GM12878 (cell line): Measurements from ENCODE around the gene PCSK6. TPM values are rescaled to one million over a fixed set of nuclear protein-coding genes. Genes with fewer than 3 reads are reported as not detected.

Experiments
- ATAC-seq: fragments of 200-7000 bp; cut with Tn5 transposase; 3 replicates; pipeline ENCODE4 v1.9.1; 2020; ENCODE audit warnings: mild to moderate bottlenecking, moderate library complexity
- BruUV-seq: library from RNA; stranded (reverse); fragments of 400-500 nt; replicated peaks from 2 replicates; lab custom pipeline; 2021; lab: Mats Ljungman, UMichigan
- CTCF ChIA-PET: fragments of 300-600 bp; sonication (Branson Sonifier 250); formaldehyde crosslinking; extraction: SDS; loops from one replicate; lab custom pipeline; 2021; ENCODE audit warnings: inconsistent platforms; lab: Yijun Ruan, JAX
- POLR2A ChIA-PET: fragments of 350-600 bp; formaldehyde crosslinking; extraction: SDS; loops from one replicate; lab custom pipeline; 2021; ENCODE audit warnings: inconsistent platforms; lab: Charles Lee
- RAD21 ChIA-PET: fragments of 300-600 bp; sonication (Branson Sonifier 250); formaldehyde crosslinking; loops from one replicate; lab custom pipeline; 2023; ENCODE audit warnings: antibody characterized with exemption; ENCODE audit not compliant: unreplicated experiment; lab: Charles Lee
- SMC1A ChIA-PET: fragments of 300-600 bp; sonication (Branson Sonifier 250); formaldehyde crosslinking; loops from one replicate; lab custom pipeline; 2023; ENCODE audit not compliant: unreplicated experiment, uncharacterized antibody; lab: Charles Lee
- DNase-seq: peaks from one replicate; pipeline ENCODE4 v3.0.0-alpha.2; 2011; ENCODE audit warnings: low read depth, low spot score
- FAIRE-seq: peaks from 3 replicates; lab custom pipeline; 2011; peaks lifted over from hg19 to GRCh38; lab: Jason Lieb, UNC
- H2AFZ ChIP-seq: 2 replicates; pipeline ENCODE4 v1.6.0; 2011; ENCODE audit warnings: low read depth, low read length, control low read depth; ENCODE audit not compliant: control insufficient read depth
- H3K27ac ChIP-seq: 2 replicates; pipeline ENCODE4 v1.5.1; 2011; ENCODE audit warnings: control low read depth; ENCODE audit not compliant: control insufficient read depth, insufficient read depth
- H3K27me3 ChIP-seq, 2 experiments: replicated peaks in 1 of 2; 2 replicates each; pipeline versions ENCODE4 v1.6.0 to v1.6.1; 2011; ENCODE audit warnings: low read length in 1 of 2; ENCODE audit not compliant: control insufficient read depth in 2 of 2, insufficient read depth in 2 of 2
- H3K36me3 ChIP-seq, 2 experiments: 2 replicates each; pipeline ENCODE4 v1.5.1; 2011; ENCODE audit warnings: low read length in 1 of 2; ENCODE audit not compliant: control insufficient read depth in 2 of 2, insufficient read depth in 2 of 2
- H3K4me1 ChIP-seq: 2 replicates; pipeline ENCODE4 v1.6.1; 2011; ENCODE audit warnings: mild to moderate bottlenecking, low read length, moderate library complexity, mixed read lengths; ENCODE audit not compliant: control insufficient read depth, insufficient read depth
- H3K4me2 ChIP-seq: 2 replicates; pipeline ENCODE4 v1.6.0; 2011; ENCODE audit warnings: control low read depth; ENCODE audit not compliant: control insufficient read depth, insufficient read depth
- H3K4me3 ChIP-seq: fragments of 200-600 bp; sonication (generic); 2 replicates; pipeline ENCODE4 v1.5.1; 2016
- H3K79me2 ChIP-seq: 2 replicates; pipeline ENCODE4 v1.6.0; 2011; ENCODE audit warnings: low read length; ENCODE audit not compliant: control insufficient read depth, insufficient read depth
- H3K9ac ChIP-seq: 2 replicates; pipeline ENCODE4 v1.8.0; 2011; ENCODE audit warnings: low read length, control low read depth, mixed read lengths; ENCODE audit not compliant: control insufficient read depth, insufficient read depth
- H3K9me3 ChIP-seq: replicated peaks from 3 replicates; pipeline ENCODE4 v1.5.1; 2011; ENCODE audit warnings: mild to moderate bottlenecking, low read length; ENCODE audit not compliant: control insufficient read depth, insufficient read depth
- H4K20me1 ChIP-seq: 2 replicates; pipeline ENCODE4 v1.6.0; 2011; ENCODE audit not compliant: control insufficient read depth, insufficient read depth
- BCL3 ChIP-seq: IDR thresholded peaks from 2 replicates; pipeline ENCODE4 v1.6.1; 2011; ENCODE audit warnings: borderline replicate concordance, low read depth, mild to moderate bottlenecking, moderate library complexity, low read length; ENCODE audit not compliant: insufficient read depth, poor library complexity, severe bottlenecking
- IRF3 ChIP-seq: fragments of 450-650 bp; IDR thresholded peaks from 2 replicates; pipeline ENCODE4 v1.6.1; 2014; ENCODE audit warnings: mild to moderate bottlenecking
- NFYB ChIP-seq: IDR thresholded peaks from 2 replicates; pipeline ENCODE4 v1.6.1; 2011; ENCODE audit warnings: low read depth, mild to moderate bottlenecking, low read length, improper control_type of control experiment, moderate library complexity; ENCODE audit not compliant: insufficient read depth
- TCF12 ChIP-seq: IDR thresholded peaks from 2 replicates; pipeline ENCODE4 v1.6.1; 2011; ENCODE audit warnings: low read depth, mild to moderate bottlenecking, low read length
- ZNF274 ChIP-seq: IDR thresholded peaks from one replicate; pipeline ENCODE4 v1.8.0; 2011; ENCODE audit not compliant: insufficient read length, insufficient read depth
- WGBS: methylation state at CpG from one replicate; pipeline ENCODE4 v1.1.6; 2016; ENCODE audit warnings: low lambda C conversion rate; ENCODE audit not compliant: insufficient replicate concordance, insufficient coverage; ENCODE audit errors: missing lambda C conversion rate; 5-methylcytosine and 5-hydroxymethylcytosine counted together
- in situ Hi-C: fragments of 300-500 bp; cut with MboI; formaldehyde crosslinking; loops from 9 replicates; pipeline ENCODE4 v1.14.3; 2018; ENCODE audit warnings: mixed read lengths
- intact Hi-C: fragments of 100-400 bp; cut with micrococcal nuclease; formaldehyde crosslinking; loops from one replicate; pipeline ENCODE4 v1.14.2; 2022; ENCODE audit not compliant: unreplicated experiment
- polyA plus RNA-seq, 11 experiments: library from polyadenylated mRNA; depleted of rRNA in 4 of 11; unstranded in 6 of 11; stranded (reverse) in 5 of 11; fragments of >200 nt; fragmentation: Nextera tagmentation in 4 of 11; fragmentation: Illumina TruSeq in 1 of 11; extraction: Ambion mirVana in 4 of 11; extraction: Trizol in 1 of 11; gene quantifications; 1 replicate in 1 of 11; 2 replicates in 10 of 11; pipeline versions ENCODE4 v1.2.1 to v1.2.3, GENCODE V29; 2011 to 2016; ENCODE audit warnings: inconsistent platforms in 2 of 11, missing spikeins in 2 of 11, low read depth in 1 of 11
- total RNA-seq, 4 experiments: library from RNA; depleted of rRNA in 3 of 4; stranded (reverse); fragments of >200 nt in 3 of 4; fragmentation: Illumina TruSeq in 1 of 4; extraction: Trizol in 1 of 4; gene quantifications; 2 replicates each; pipeline versions ENCODE4 v1.2.1 to v1.2.3, GENCODE V29; 2013 to 2021

The PCSK6 gene
- total and polyA plus RNA-seq, 10 of the 15 experiments (the other 5 are each of a cell fraction or from before 2014, with no cell fraction given) = 0.19 to 0.67 (median 0.25) TPM; not detected in 4

- POLR2A ChIA-PET = interaction anchor here (1.6 to 2.6 kb wide), 2 partner anchors 8 to 16 kb away, joined by 3 to 10 read pairs; no protein-coding TSS in a partner anchor
- Histone ChIP-seq H3K9ac (no peak overlapping the region), H2AFZ (no peak overlapping the region), H3K36me3 (peaks cover 3 to 9% of the 10 kb centered on the region in 2 experiments), H4K20me1 (no peaks in the 10 kb centered on the region), H3K27me3 (no peaks in the 10 kb centered on the region), H3K4me1 (peaks cover 28% of the 10 kb centered on the region), H3K4me2 (no peak overlapping the region), H3K27ac (no peak overlapping the region), H3K79me2 (no peaks in the 10 kb centered on the region), H3K9me3 (no peaks in the 10 kb centered on the region), H3K4me3 (no peak overlapping the region)
- no peak for TF ChIP-seq IRF3
- no peak for TF ChIP-seq ZNF274
- TF ChIP-seq NFYB = 0 out of 2 replicates have a peak, but pooled peaks have one; percentile 10
- no peak for TF ChIP-seq TCF12
- no peak for TF ChIP-seq BCL3
- RAD21 ChIA-PET = interaction anchor here (2.0 kb wide), 1 partner anchor 8 kb away, joined by 7 read pairs; no protein-coding TSS in a partner anchor
- no TSS peak for BruUV-seq
- no peak for FAIRE-seq
- SMC1A ChIA-PET = interaction anchor here (1.3 to 3.2 kb wide), 3 partner anchors 8 to 22 kb away, joined by 4 to 14 read pairs (median 13); no protein-coding TSS in a partner anchor
- CTCF ChIA-PET = interaction anchor here (0.7 to 2.7 kb wide), 6 partner anchors 8 to 374 kb away, joined by 3 to 18 read pairs (median 5); partner anchors contain the start of gene CHSY1
- WGBS = 79% methylated on average over 9 of the region's 9 CpGs
- no peak for DNase-seq
- in situ Hi-C loops (loop anchor here (10.0 kb wide), 1 partner anchor 652 kb away; no protein-coding TSS in a partner anchor), intact Hi-C loops (no loop called here)
- no peak for ATAC-seq
Observed at GRCh38 chr15:101266787-101267186, 222.7 kb downstream of the PCSK6 start.
